ENCODE measurements around the gene PLCL2.

GRCh38 chr3:17014284-17014683 lies 129.5 kb downstream of the PLCL2 start:
- TF ChIP-seq POLR2A (IDR thresholded peaks at IDR 0.05; ENCODE audit: low read depth, low read length) (no peak), POLR2AphosphoS5 (IDR thresholded peaks at IDR 0.05; ENCODE audit: low read depth, low read length) (no peak), TAF1 (IDR thresholded peaks at IDR 0.05; ENCODE audit: low read depth, low read length) (no peak), SPI1 (IDR thresholded peaks at IDR 0.05; ENCODE audit: low read depth, low read length) (no peak), POU2F2 (IDR thresholded peaks at IDR 0.05; ENCODE audit: low read depth, low read length) (no peak), PAX5 (IDR thresholded peaks at IDR 0.05; ENCODE audit: insufficient read depth, low read length, severe bottlenecking) (no peak)
